ENCODE measurements around the gene FAM83E.

DNA sequence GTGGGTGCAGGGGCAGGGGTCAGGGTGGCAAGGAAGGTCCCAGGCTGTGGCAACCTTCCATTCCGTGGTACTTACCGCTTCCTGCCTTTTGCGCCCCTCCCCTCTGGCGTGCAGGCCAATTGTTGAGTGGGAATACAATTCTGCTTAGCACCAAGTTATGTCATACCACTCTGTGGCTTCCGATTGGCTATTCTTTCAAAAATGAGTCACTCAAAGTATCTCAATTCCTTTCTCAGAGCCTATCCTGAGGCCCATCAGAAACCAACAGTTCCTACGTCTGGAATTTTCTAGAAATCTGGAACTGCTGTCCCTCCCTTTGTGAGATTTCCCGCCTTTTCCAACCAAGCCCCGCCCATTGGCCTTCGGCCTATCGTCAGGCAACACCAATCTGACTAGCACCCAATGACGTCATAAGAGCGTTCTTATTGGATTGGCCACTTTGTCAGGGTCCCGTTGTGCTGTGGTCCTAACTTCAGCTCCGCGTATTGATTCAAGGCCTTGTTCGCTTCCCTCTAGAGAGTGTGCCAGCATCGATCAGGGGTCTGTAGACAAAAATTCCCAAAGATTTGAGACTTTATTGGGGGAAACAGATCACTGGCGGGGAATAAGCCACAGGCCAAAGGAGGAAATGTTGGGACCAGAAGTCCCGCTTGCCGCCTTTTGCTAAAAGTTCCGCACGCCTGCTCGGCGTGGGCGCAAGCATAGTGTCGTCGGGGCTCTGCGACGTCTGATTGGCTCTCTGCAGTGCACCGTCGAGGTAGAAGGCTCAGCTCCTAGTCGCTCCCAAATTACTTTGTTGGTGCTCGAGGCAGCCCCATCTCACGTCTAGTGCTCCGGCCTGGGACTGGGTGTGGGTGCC, 46.2 kb upstream of the FAM83E start:
- TF ChIP-seq, protein P1, sequence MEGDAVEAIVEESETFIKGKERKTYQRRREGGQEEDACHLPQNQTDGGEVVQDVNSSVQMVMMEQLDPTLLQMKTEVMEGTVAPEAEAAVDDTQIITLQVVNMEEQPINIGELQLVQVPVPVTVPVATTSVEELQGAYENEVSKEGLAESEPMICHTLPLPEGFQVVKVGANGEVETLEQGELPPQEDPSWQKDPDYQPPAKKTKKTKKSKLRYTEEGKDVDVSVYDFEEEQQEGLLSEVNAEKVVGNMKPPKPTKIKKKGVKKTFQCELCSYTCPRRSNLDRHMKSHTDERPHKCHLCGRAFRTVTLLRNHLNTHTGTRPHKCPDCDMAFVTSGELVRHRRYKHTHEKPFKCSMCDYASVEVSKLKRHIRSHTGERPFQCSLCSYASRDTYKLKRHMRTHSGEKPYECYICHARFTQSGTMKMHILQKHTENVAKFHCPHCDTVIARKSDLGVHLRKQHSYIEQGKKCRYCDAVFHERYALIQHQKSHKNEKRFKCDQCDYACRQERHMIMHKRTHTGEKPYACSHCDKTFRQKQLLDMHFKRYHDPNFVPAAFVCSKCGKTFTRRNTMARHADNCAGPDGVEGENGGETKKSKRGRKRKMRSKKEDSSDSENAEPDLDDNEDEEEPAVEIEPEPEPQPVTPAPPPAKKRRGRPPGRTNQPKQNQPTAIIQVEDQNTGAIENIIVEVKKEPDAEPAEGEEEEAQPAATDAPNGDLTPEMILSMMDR (IDR thresholded peaks at IDR 0.05) = no peak
- TF ChIP-seq EZH2 (IDR thresholded peaks at IDR 0.05; ENCODE audit: borderline replicate concordance, insufficient read depth, low read depth, low read length, poor library complexity, severe bottlenecking) = no peak

Measured in B cell (primary cell).